SKM-1 treated with dmso at 0.1 percent for 144 hours (cell line): Measurements from ENCODE around the gene RTN4.
A peak's percentile ranks its signal among the peaks of the same experiment; 100 is the strongest.

Experiments used
- DNase-seq: peaks from one replicate; lab custom pipeline; 2025; ENCODE audit not compliant: unreplicated experiment; lab: John Stamatoyannopoulos, UW

RTN4 gene

GRCh38 chr2:55043841-55044240, 6.4 kb downstream of the RTN4 start:
- no peak for DNase-seq

- peak; percentile 22 for DNase-seq
Observed at GRCh38 chr2:55038428-55038827, 11.8 kb downstream of the RTN4 start.

GRCh38 chr2:55035716-55036115, 14.5 kb downstream of the RTN4 start:
- DNase-seq = no peak

- DNase-seq = no peak
Observed at GRCh38 chr2:55033921-55034320, 16.3 kb downstream of the RTN4 start.

- peak; percentile 64 for DNase-seq
Observed at GRCh38 chr2:55033076-55033742, 17.0 kb downstream of the RTN4 start.

GRCh38 chr2:55031505-55031904, 18.7 kb downstream of the RTN4 start:
- no peak for DNase-seq

- no peak for DNase-seq
Observed at GRCh38 chr2:55030766-55031165, 19.5 kb downstream of the RTN4 start.

GRCh38 chr2:55029098-55029497, 21.2 kb downstream of the RTN4 start:
- no peak for DNase-seq

GRCh38 chr2:55027226-55027625, 23.0 kb downstream of the RTN4 start:
- no peak for DNase-seq

GRCh38 chr2:55026202-55026601, 24.0 kb downstream of the RTN4 start:
- peak; percentile 70 for DNase-seq

GRCh38 chr2:55025627-55026026, 24.6 kb downstream of the RTN4 start:
- no peak for DNase-seq

GRCh38 chr2:55025082-55025481, 25.2 kb downstream of the RTN4 start:
- DNase-seq = no peak

- no peak for DNase-seq
Observed at GRCh38 chr2:55022476-55022875, 27.8 kb downstream of the RTN4 start.

- DNase-seq = peak; percentile 90
Observed at GRCh38 chr2:55019526-55020258, 30.6 kb downstream of the RTN4 start.

GRCh38 chr2:55018619-55019018, 31.6 kb downstream of the RTN4 start:
- DNase-seq = no peak

- peak; percentile 44 for DNase-seq
Observed at GRCh38 chr2:55017880-55018279, 32.4 kb downstream of the RTN4 start.

- no peak for DNase-seq
Observed at GRCh38 chr2:55017428-55017827, 32.8 kb downstream of the RTN4 start.

GRCh38 chr2:55014962-55015939, 35.0 kb downstream of the RTN4 start:
- no peak for DNase-seq

- DNase-seq = no peak
Observed at GRCh38 chr2:55013936-55014335, 36.3 kb downstream of the RTN4 start.

- DNase-seq = no peak
Observed at GRCh38 chr2:55012672-55013484, 37.4 kb downstream of the RTN4 start.
